ENCODE data around the gene NMT1. TPM values are rescaled to one million over a fixed set of nuclear protein-coding genes. Genes with fewer than 3 reads are reported as not detected.

The NMT1 gene
- total RNA-seq, 1 experiment from 2014 or later, result 152 TPM

DNA sequence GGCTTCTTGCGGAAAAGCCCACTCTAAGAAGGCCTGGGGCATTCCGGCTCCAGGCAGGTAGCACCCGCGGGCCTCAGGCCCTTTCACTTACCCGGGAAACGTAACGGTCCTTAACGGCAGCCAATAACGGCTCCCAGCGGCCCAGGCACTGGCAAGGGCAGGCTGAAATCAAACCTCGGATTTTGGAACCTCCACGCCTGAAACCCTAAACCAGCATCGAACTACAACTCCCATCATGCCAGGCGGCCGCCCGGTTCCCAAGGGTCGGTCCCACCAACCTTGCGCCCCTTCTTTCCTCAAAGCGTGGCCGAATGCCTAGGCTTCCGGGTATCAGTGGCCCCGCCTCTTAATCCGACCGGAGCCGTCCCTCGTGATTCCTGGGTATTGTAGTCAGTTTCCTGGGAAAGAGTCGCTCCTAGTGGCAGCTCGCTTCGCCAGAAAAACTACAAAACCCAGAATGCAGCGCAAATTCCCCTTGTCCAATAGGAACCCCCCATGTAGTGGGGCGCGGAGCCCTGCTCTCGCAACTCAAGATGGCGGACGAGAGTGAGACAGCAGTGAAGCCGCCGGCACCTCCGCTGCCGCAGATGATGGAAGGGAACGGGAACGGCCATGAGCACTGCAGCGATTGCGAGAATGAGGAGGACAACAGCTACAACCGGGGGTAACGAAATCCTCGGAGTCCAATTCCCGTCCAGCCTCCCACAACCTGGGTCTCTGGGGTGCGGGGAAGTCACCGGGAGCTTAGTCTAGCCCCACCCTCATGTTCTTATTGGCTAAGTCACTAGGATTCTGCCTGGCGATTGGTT, at the start of gene NMT1 (continued):
- TF ChIP-seq JUN (CRISPR knock-in tag; IDR thresholded peaks at IDR 0.05) (no peak), HMGA2 (CRISPR knock-in tag; IDR thresholded peaks at IDR 0.05) (no peak), ZNF396 (CRISPR knock-in tag; IDR thresholded peaks at IDR 0.05; ENCODE audit: borderline replicate concordance) (no peak), ZNF317 (CRISPR knock-in tag; IDR thresholded peaks at IDR 0.05; ENCODE audit: borderline replicate concordance, low read depth) (no peak), ETV6 (CRISPR knock-in tag; IDR thresholded peaks at IDR 0.05) (no peak; the same call in 1 of the 2 replicates), OVOL2 (CRISPR knock-in tag; IDR thresholded peaks at IDR 0.05; ENCODE audit: borderline replicate concordance) (no peak), RELA (CRISPR knock-in tag; IDR thresholded peaks at IDR 0.05; ENCODE audit: borderline replicate concordance) (no peak), MXD4 (CRISPR knock-in tag; IDR thresholded peaks at IDR 0.05; ENCODE audit: borderline replicate concordance) (no peak), ZNF121 (CRISPR knock-in tag; IDR thresholded peaks at IDR 0.05) (no peak), GRHL2 (CRISPR knock-in tag; IDR thresholded peaks at IDR 0.05; ENCODE audit: insufficient replicate concordance, severe bottlenecking) (no peak), TEAD4 (CRISPR knock-in tag; IDR thresholded peaks at IDR 0.05) (no peak), GABPB1 (CRISPR knock-in tag; IDR thresholded peaks at IDR 0.05) (peak; percentile 77; the same call in 1 of the 2 replicates)
- TF ChIP-seq, protein P1, sequence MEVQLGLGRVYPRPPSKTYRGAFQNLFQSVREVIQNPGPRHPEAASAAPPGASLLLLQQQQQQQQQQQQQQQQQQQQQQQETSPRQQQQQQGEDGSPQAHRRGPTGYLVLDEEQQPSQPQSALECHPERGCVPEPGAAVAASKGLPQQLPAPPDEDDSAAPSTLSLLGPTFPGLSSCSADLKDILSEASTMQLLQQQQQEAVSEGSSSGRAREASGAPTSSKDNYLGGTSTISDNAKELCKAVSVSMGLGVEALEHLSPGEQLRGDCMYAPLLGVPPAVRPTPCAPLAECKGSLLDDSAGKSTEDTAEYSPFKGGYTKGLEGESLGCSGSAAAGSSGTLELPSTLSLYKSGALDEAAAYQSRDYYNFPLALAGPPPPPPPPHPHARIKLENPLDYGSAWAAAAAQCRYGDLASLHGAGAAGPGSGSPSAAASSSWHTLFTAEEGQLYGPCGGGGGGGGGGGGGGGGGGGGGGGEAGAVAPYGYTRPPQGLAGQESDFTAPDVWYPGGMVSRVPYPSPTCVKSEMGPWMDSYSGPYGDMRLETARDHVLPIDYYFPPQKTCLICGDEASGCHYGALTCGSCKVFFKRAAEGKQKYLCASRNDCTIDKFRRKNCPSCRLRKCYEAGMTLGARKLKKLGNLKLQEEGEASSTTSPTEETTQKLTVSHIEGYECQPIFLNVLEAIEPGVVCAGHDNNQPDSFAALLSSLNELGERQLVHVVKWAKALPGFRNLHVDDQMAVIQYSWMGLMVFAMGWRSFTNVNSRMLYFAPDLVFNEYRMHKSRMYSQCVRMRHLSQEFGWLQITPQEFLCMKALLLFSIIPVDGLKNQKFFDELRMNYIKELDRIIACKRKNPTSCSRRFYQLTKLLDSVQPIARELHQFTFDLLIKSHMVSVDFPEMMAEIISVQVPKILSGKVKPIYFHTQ (CRISPR knock-in tag; IDR thresholded peaks at IDR 0.05), result no peak
- TF ChIP-seq, protein P2, sequence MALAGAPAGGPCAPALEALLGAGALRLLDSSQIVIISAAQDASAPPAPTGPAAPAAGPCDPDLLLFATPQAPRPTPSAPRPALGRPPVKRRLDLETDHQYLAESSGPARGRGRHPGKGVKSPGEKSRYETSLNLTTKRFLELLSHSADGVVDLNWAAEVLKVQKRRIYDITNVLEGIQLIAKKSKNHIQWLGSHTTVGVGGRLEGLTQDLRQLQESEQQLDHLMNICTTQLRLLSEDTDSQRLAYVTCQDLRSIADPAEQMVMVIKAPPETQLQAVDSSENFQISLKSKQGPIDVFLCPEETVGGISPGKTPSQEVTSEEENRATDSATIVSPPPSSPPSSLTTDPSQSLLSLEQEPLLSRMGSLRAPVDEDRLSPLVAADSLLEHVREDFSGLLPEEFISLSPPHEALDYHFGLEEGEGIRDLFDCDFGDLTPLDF (CRISPR knock-in tag; IDR thresholded peaks at IDR 0.05), result no peak
- TF ChIP-seq, protein P3, sequence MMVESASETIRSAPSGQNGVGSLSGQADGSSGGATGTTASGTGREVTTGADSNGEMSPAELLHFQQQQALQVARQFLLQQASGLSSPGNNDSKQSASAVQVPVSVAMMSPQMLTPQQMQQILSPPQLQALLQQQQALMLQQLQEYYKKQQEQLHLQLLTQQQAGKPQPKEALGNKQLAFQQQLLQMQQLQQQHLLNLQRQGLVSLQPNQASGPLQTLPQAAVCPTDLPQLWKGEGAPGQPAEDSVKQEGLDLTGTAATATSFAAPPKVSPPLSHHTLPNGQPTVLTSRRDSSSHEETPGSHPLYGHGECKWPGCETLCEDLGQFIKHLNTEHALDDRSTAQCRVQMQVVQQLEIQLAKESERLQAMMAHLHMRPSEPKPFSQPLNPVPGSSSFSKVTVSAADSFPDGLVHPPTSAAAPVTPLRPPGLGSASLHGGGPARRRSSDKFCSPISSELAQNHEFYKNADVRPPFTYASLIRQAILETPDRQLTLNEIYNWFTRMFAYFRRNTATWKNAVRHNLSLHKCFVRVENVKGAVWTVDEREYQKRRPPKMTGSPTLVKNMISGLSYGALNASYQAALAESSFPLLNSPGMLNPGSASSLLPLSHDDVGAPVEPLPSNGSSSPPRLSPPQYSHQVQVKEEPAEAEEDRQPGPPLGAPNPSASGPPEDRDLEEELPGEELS (CRISPR knock-in tag; IDR thresholded peaks at IDR 0.05), result peak; percentile 22; the same call in 1 of the 2 replicates
- TF ChIP-seq, protein P4, sequence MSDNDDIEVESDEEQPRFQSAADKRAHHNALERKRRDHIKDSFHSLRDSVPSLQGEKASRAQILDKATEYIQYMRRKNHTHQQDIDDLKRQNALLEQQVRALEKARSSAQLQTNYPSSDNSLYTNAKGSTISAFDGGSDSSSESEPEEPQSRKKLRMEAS (CRISPR knock-in tag; IDR thresholded peaks at IDR 0.05), result peak; percentile 56
- TF ChIP-seq, protein P5, sequence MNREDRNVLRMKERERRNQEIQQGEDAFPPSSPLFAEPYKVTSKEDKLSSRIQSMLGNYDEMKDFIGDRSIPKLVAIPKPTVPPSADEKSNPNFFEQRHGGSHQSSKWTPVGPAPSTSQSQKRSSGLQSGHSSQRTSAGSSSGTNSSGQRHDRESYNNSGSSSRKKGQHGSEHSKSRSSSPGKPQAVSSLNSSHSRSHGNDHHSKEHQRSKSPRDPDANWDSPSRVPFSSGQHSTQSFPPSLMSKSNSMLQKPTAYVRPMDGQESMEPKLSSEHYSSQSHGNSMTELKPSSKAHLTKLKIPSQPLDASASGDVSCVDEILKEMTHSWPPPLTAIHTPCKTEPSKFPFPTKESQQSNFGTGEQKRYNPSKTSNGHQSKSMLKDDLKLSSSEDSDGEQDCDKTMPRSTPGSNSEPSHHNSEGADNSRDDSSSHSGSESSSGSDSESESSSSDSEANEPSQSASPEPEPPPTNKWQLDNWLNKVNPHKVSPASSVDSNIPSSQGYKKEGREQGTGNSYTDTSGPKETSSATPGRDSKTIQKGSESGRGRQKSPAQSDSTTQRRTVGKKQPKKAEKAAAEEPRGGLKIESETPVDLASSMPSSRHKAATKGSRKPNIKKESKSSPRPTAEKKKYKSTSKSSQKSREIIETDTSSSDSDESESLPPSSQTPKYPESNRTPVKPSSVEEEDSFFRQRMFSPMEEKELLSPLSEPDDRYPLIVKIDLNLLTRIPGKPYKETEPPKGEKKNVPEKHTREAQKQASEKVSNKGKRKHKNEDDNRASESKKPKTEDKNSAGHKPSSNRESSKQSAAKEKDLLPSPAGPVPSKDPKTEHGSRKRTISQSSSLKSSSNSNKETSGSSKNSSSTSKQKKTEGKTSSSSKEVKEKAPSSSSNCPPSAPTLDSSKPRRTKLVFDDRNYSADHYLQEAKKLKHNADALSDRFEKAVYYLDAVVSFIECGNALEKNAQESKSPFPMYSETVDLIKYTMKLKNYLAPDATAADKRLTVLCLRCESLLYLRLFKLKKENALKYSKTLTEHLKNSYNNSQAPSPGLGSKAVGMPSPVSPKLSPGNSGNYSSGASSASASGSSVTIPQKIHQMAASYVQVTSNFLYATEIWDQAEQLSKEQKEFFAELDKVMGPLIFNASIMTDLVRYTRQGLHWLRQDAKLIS (CRISPR knock-in tag; IDR thresholded peaks at IDR 0.05; ENCODE audit: borderline replicate concordance), result no peak
- TF ChIP-seq, protein P6, sequence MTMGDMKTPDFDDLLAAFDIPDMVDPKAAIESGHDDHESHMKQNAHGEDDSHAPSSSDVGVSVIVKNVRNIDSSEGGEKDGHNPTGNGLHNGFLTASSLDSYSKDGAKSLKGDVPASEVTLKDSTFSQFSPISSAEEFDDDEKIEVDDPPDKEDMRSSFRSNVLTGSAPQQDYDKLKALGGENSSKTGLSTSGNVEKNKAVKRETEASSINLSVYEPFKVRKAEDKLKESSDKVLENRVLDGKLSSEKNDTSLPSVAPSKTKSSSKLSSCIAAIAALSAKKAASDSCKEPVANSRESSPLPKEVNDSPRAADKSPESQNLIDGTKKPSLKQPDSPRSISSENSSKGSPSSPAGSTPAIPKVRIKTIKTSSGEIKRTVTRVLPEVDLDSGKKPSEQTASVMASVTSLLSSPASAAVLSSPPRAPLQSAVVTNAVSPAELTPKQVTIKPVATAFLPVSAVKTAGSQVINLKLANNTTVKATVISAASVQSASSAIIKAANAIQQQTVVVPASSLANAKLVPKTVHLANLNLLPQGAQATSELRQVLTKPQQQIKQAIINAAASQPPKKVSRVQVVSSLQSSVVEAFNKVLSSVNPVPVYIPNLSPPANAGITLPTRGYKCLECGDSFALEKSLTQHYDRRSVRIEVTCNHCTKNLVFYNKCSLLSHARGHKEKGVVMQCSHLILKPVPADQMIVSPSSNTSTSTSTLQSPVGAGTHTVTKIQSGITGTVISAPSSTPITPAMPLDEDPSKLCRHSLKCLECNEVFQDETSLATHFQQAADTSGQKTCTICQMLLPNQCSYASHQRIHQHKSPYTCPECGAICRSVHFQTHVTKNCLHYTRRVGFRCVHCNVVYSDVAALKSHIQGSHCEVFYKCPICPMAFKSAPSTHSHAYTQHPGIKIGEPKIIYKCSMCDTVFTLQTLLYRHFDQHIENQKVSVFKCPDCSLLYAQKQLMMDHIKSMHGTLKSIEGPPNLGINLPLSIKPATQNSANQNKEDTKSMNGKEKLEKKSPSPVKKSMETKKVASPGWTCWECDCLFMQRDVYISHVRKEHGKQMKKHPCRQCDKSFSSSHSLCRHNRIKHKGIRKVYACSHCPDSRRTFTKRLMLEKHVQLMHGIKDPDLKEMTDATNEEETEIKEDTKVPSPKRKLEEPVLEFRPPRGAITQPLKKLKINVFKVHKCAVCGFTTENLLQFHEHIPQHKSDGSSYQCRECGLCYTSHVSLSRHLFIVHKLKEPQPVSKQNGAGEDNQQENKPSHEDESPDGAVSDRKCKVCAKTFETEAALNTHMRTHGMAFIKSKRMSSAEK (CRISPR knock-in tag; IDR thresholded peaks at IDR 0.05; ENCODE audit: borderline replicate concordance), result no peak
- TF ChIP-seq, protein P7, sequence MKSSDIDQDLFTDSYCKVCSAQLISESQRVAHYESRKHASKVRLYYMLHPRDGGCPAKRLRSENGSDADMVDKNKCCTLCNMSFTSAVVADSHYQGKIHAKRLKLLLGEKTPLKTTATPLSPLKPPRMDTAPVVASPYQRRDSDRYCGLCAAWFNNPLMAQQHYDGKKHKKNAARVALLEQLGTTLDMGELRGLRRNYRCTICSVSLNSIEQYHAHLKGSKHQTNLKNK (CRISPR knock-in tag; IDR thresholded peaks at IDR 0.05), result no peak
- TF ChIP-seq, protein P8, sequence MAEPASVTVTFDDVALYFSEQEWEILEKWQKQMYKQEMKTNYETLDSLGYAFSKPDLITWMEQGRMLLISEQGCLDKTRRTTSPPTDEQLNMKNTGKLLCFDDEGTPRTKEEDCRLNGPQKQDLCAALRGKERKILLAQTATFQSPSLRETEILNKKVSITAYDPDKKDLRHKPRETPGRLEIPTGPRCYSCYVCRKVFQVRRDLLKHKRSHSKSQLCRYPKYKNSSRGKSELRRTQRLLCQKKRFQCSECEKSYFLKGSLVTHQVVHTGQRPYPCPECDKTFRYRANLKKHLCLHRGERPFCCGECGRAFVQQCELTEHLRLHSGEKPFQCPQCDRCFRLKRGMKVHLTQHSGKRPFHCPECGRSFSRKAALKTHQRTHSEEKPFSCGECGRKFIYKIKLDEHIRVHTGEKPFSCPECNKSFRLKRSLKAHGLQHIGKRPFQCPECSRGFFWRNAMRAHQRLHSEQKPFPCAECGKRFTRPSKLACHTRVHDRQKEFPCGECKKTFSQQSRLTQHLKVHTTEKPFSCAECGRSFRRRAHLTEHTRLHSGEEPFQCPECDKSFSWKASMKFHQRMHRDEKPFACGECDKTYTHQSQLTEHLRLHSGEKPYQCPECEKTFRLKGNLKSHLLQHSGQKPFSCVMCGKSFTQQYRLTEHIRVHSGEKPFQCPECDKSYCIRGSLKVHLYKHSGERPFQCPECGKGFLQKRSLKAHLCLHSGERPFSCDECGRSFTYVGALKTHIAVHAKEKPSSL (CRISPR knock-in tag; conservative IDR thresholded peaks at IDR 0.05), result no peak
